Measurements from ENCODE around the gene TPM1.

GRCh38 chr15:63059075-63059474, 16.5 kb downstream of the TPM1 start:
- TF ChIP-seq, protein P1, sequence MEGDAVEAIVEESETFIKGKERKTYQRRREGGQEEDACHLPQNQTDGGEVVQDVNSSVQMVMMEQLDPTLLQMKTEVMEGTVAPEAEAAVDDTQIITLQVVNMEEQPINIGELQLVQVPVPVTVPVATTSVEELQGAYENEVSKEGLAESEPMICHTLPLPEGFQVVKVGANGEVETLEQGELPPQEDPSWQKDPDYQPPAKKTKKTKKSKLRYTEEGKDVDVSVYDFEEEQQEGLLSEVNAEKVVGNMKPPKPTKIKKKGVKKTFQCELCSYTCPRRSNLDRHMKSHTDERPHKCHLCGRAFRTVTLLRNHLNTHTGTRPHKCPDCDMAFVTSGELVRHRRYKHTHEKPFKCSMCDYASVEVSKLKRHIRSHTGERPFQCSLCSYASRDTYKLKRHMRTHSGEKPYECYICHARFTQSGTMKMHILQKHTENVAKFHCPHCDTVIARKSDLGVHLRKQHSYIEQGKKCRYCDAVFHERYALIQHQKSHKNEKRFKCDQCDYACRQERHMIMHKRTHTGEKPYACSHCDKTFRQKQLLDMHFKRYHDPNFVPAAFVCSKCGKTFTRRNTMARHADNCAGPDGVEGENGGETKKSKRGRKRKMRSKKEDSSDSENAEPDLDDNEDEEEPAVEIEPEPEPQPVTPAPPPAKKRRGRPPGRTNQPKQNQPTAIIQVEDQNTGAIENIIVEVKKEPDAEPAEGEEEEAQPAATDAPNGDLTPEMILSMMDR (conservative IDR thresholded peaks at IDR 0.05 in 1 of 2, IDR thresholded peaks at IDR 0.05 in 1 of 2; ENCODE audit: low read depth in 1 of 2, low read length in 2 of 2): no peak
- no peak for TF ChIP-seq EZH2 (IDR thresholded peaks at IDR 0.05; ENCODE audit: low read length, missing control alignments)
